ENCODE measurements around the gene PIP5KL1. TPM values are rescaled to one million over a fixed set of nuclear protein-coding genes. Genes with fewer than 3 reads are reported as not detected.
A peak's percentile ranks its signal among the peaks of the same experiment; 100 is the strongest.

PIP5KL1 gene
- total and polyA plus RNA-seq, 2 of the 4 experiments (the other 2 are of a cell fraction) = 0.36 to 3.6 TPM

DNA sequence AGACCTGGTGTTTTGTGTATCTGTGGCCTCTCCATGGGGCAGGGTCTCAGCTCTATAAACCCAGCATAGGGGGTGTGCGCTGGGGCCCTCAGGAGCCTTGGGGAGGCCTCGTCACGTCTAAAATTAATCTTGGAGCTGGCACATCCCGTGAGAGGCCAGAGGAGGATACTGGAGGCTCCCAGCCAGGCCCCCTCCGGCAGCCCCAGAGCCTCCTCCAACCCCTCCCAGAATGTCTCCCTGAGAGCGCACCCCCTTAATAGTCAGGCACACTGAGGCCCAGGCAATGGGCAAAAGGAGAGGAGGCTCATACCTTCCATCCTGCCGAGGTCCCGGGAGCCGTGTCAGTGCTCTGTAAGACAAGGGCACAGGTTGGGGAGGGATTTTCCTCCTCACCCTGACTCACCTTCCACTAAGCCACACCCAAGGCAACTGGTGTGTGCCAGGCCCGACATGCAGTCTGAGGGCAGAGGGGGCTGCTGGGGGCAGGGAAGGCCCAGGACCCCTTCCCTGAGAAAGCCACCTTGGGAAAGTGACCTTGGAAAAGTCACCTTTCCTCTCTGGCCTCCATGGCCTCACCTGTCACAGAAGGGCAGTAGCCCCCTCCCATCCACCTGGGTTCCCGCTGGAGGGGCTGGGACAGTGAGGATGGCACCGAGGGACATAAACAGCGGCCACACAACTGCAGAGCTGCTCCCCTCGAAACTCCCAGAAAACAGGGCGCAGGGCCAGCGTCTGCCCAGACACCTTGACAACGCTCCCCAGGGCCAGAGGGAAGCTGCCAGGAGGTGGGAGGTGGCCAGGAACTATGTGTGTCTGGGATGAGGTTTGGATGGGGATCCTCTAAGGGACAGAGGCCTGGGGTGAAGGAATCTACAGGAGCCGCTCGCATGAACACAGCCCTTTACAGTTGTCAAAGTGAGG, 56.0 kb downstream of the PIP5KL1 start:
- Histone ChIP-seq H2BK20ac (ENCODE audit: low read depth, low read length) (no peak overlapping the region), H3K56ac (ENCODE audit: extremely low read depth, insufficient read depth, low read length) (no peak overlapping the region), H2BK5ac (ENCODE audit: low read depth, low read length, poor library complexity, severe bottlenecking) (no peak overlapping the region), H3K4me1 (ENCODE audit: control insufficient read depth, insufficient read depth, low read length) (peaks cover 24% of the 10 kb centered on the region), H2AFZ (replicated peaks; ENCODE audit: low read length, poor library complexity) (no peak overlapping the region), H3K9me1 (ENCODE audit: insufficient read depth, low read length) (no peaks in the 10 kb centered on the region), H3K4me2 (ENCODE audit: low read depth, low read length) (no peak overlapping the region), H3K14ac (replicated peaks; ENCODE audit: low read depth, low read length) (no peak overlapping the region), H4K20me1 (ENCODE audit: insufficient read depth, low read length) (0 out of 2 replicates have a peak, but pooled peaks cover 6% of the 10 kb centered on the region), H2AK9ac (replicated peaks; ENCODE audit: low read depth, low read length, poor library complexity) (peak overlapping the region; percentile 85), H2AK5ac (ENCODE audit: low read depth, low read length) (peak overlapping the region; percentile 78; the same call in 1 of the 2 replicates), H3K9me3 (ENCODE audit: control insufficient read depth, insufficient read depth, low read length) (no peaks in the 10 kb centered on the region), H3K9ac (ENCODE audit: low read depth, low read length) (no peak overlapping the region), H3K4me3 (ENCODE audit: insufficient read depth, low read depth, low read length) (no peak overlapping the region), H3K27me3 (ENCODE audit: control insufficient read depth, insufficient read depth, low read length) (no peaks in the 10 kb centered on the region), H4K5ac (ENCODE audit: low read depth, low read length) (no peak overlapping the region), H4K91ac (ENCODE audit: insufficient read depth, low read depth, low read length) (no peak overlapping the region), H2BK15ac (ENCODE audit: low read depth, low read length) (no peak overlapping the region), H3K18ac (ENCODE audit: low read depth, low read length) (no peak overlapping the region), H4K8ac (ENCODE audit: low read depth in 2 of 2, low read length in 2 of 2) (no peak overlapping the region), H3K27ac (ENCODE audit: insufficient read depth, low read length) (no peak overlapping the region), H2BK120ac (ENCODE audit: low read depth, low read length) (no peak overlapping the region), H3K23ac (ENCODE audit: low read depth, low read length) (no peak overlapping the region), H3K79me1 (ENCODE audit: low read depth in 1 of 2, low read length in 2 of 2) (peaks cover 20 to 34% of the 10 kb centered on the region in 2 experiments; a peak in 3 of 4 replicates), H3K36me3 (ENCODE audit: control insufficient read depth, insufficient read depth, low read length) (peaks cover 21% of the 10 kb centered on the region), H3K4ac (ENCODE audit: low read depth, low read length) (no peak overlapping the region)
- BruUV-seq (replicated peaks) = no TSS peak
- ChIA-PET CTCF (no interaction called here), POLR2A (ENCODE audit: unreplicated experiment) (interaction anchor here (0.6 kb wide), 1 partner anchor 140 kb away, joined by 3 read pairs; the partner anchor contains the start of gene TOR2A)
- in situ Hi-C loops (cut with MboI; ENCODE audit: low sequenced_read_pairs) (no loop called here), intact Hi-C loops (cut with micrococcal nuclease) (no loop called here), dilution Hi-C loops (cut with HindIII; ENCODE audit: low sequenced_read_pairs, unreplicated experiment) (no loop called here)
- ATAC-seq (ENCODE audit: low read depth) = no peak
- TF ChIP-seq RAD21 (IDR thresholded peaks at IDR 0.05; ENCODE audit: low read length) (no peak), MXI1 (IDR thresholded peaks at IDR 0.05; ENCODE audit: borderline replicate concordance, low read depth, low read length) (no peak), SMC3 (IDR thresholded peaks at IDR 0.05; ENCODE audit: low read depth, low read length) (no peak), BHLHE40 (IDR thresholded peaks at IDR 0.05; ENCODE audit: low read depth, low read length) (no peak), CHD1 (IDR thresholded peaks at IDR 0.05; ENCODE audit: low read depth, low read length) (no peak), POLR2A (IDR thresholded peaks at IDR 0.05; ENCODE audit: low read depth, low read length) (no peak), MAFK (IDR thresholded peaks at IDR 0.05; ENCODE audit: low read depth, low read length) (no peak), NFE2L2 (IDR thresholded peaks at IDR 0.05; ENCODE audit: low read depth, low read length) (no peak), RCOR1 (IDR thresholded peaks at IDR 0.05; ENCODE audit: insufficient replicate concordance, low read length) (no peak), CEBPB (IDR thresholded peaks at IDR 0.05; ENCODE audit: low read depth, low read length) (no peak), FOS (IDR thresholded peaks at IDR 0.05; ENCODE audit: low read depth, low read length) (no peak), RFX5 (IDR thresholded peaks at IDR 0.05; ENCODE audit: low read depth, low read length) (no peak), MAZ (IDR thresholded peaks at IDR 0.05; ENCODE audit: borderline replicate concordance, low read depth, low read length) (no peak)
- TF ChIP-seq, protein P1, sequence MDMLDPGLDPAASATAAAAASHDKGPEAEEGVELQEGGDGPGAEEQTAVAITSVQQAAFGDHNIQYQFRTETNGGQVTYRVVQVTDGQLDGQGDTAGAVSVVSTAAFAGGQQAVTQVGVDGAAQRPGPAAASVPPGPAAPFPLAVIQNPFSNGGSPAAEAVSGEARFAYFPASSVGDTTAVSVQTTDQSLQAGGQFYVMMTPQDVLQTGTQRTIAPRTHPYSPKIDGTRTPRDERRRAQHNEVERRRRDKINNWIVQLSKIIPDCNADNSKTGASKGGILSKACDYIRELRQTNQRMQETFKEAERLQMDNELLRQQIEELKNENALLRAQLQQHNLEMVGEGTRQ (IDR thresholded peaks at IDR 0.05; ENCODE audit: low read depth, low read length) = no peak
- TF ChIP-seq, protein P2, sequence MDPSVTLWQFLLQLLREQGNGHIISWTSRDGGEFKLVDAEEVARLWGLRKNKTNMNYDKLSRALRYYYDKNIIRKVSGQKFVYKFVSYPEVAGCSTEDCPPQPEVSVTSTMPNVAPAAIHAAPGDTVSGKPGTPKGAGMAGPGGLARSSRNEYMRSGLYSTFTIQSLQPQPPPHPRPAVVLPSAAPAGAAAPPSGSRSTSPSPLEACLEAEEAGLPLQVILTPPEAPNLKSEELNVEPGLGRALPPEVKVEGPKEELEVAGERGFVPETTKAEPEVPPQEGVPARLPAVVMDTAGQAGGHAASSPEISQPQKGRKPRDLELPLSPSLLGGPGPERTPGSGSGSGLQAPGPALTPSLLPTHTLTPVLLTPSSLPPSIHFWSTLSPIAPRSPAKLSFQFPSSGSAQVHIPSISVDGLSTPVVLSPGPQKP (IDR thresholded peaks at IDR 0.05; ENCODE audit: borderline replicate concordance, low read depth, low read length) = no peak
- no CpG with 5 or more reads among the region's 19 CpGs for WGBS, 2 experiments (ENCODE audit: extremely low coverage in 2 of 2, insufficient read length in 1 of 2)
- DNase-seq = no peak

All from IMR-90 (cell line).